ENCODE results near the gene TSPAN11.
"Not testable (repeated sequence)": the region's sequence is repeated elsewhere in the genome, so short reads cannot be mapped to it uniquely, and the experiment has no call there.

Gene TSPAN11

GRCh38 chr12:31021809-31022494, 95.4 kb downstream of the TSPAN11 start:
- TF ChIP-seq CTCF (IDR thresholded peaks at IDR 0.05; ENCODE audit: low read depth, low read length, missing control alignments), result no peak
- H3K4me3 ChIP-seq (replicated peaks; ENCODE audit: low read depth, low read length), result no peak overlapping the region
- DNase-seq (ENCODE audit: extremely low read depth, low read depth), result no peak

DNA sequence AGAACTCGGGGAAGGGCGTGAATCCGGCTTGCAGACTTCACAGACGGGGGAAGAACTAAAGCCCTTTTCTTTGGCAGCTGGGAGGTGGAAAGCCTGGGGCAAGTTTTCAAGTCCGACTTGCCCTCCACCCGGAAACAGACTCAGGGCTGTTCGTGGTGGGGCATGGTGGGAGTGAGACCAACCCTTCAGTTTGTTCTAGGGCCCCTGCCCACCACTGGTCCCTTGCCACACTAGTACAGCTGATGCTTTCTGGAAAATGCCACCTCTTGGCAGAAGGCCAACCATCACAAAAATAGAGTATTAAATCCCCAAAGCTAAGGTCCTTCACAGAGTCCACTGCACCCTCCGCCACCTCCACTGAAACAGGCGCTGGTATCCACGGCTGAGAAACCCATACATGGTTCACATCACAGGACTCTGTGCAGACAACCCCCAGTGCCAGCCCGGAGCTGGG, 96.8 kb downstream of the TSPAN11 start:
- no peak overlapping the region for H3K4me3 ChIP-seq (replicated peaks; ENCODE audit: low read depth, low read length)
- no peak for TF ChIP-seq CTCF (IDR thresholded peaks at IDR 0.05; ENCODE audit: low read depth, low read length, missing control alignments)
- DNase-seq (ENCODE audit: extremely low read depth, low read depth), result no peak

DNA sequence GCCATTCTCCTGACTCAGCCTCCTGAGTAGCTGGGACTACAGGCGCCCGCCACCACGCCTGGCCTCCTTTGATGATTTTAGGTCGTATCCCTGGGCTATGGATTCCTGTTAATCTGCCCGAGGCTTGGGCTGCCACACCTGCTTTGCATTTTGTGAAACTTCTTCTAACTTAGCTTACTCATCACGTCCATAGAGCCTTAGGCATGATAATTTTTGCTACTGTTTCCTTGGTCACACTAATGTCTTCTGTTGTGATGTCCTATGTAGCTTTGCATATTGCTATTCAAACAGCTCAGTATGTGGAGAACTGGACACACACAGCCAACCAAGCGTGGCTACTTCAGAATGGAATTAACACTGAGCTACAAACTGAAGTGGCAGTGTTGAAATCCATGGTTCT, 99.7 kb downstream of the TSPAN11 start:
- DNase-seq (ENCODE audit: extremely low read depth, low read depth), result no peak
- TF ChIP-seq CTCF (IDR thresholded peaks at IDR 0.05; ENCODE audit: low read depth, low read length, missing control alignments), result no peak
- H3K4me3 ChIP-seq (replicated peaks; ENCODE audit: low read depth, low read length), result no peak overlapping the region

DNA sequence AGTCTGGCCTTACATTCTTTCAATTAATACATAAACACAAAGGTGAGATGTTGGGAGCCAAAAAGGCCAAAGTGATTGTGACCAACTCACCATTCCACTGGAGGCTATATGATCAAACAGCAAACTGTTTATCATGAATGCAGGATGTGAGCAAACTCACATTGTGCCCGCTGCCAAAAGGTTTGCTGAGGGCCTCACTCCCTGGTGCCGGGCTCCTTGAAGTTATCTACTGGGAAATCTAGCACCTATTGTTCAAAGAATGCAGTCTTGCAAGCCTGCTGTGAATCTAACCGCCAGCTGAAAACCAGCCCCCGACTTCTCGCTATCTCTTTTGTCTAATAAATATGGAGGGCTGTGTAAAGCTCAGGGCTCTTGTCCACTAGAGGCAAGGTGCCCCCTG, 100.5 kb downstream of the TSPAN11 start:
- not testable (repeated sequence) for H3K4me3 ChIP-seq (replicated peaks; ENCODE audit: low read depth, low read length); DNase-seq (ENCODE audit: extremely low read depth, low read depth)

DNA sequence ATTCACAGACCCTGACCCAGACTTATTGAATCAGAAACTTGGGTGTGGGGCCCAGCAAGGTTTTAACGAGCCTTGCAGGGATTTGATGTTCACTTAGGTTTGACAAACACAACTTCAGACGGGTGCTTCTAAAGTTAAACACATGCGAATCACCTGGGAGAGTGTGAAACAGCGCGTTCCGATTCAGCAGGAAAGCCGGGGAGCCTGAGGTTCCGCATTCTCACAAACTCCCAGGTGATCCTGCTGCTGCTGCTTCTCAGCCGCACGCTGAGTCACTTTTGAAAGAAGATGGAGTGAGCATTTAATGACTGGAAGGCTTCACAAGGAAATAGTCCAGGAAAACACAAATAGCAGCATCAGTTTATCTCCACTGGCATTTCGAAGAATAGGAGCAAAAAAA, 102.9 kb downstream of the TSPAN11 start:
- no peak for TF ChIP-seq CTCF (IDR thresholded peaks at IDR 0.05; ENCODE audit: low read depth, low read length, missing control alignments)
- no peak for DNase-seq (ENCODE audit: extremely low read depth, low read depth)
- no peak overlapping the region for H3K4me3 ChIP-seq (replicated peaks; ENCODE audit: low read depth, low read length)

DNA sequence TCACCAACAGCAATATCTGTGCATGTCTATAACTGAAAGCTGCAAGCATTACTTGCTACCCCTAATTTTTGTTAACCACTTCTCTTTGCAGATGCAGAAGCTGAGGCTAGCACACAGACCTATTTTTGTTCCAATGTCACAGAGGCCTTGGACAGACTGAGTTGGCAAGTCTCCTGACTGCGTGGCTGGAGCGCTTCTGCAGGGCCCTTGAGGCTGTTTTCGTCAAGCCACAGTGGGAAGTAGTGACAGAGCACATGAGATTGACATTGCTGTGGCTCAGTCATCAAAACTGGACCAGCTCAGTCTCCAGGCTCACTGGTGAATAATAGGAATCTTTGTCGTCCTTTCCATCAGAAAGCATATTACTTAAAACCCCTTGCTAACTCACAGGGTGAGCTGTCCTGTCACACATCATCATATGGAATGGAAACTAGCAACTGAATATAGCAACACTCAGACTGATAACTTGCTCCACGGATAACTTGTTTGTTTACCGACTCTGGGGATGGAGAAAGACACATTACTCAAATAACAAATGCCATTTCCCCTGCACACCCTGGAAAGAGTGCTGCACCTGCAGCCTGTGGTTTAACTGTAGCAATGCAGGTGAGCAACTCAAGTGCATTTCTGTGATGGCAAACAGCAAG, 103.5 kb downstream of the TSPAN11 start:
- DNase-seq (ENCODE audit: extremely low read depth, low read depth), result no peak
- no peak for TF ChIP-seq CTCF (IDR thresholded peaks at IDR 0.05; ENCODE audit: low read depth, low read length, missing control alignments)
- H3K4me3 ChIP-seq (replicated peaks; ENCODE audit: low read depth, low read length), result no peak overlapping the region

DNA sequence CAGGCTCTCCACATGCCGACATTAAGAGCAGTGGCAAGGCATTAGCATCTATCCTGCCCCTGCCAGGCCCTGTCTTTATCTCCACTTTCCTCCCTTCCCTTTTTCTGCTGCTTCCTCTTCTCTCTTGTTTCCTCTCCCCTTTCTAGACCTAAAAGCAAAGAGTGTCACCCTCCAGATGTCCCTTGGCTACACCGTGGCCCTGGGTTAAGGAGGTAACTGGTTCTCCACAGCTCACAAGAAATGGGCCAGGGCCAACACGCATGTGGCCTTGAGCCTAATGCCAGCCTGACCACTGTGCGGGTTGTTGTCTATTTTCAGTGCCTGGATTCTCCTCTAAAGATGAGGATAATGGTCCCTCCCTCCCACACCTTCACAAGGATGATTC, 105.4 kb downstream of the TSPAN11 start:
- DNase-seq (ENCODE audit: extremely low read depth, low read depth), result no peak
- no peak overlapping the region for H3K4me3 ChIP-seq (replicated peaks; ENCODE audit: low read depth, low read length)
- no peak for TF ChIP-seq CTCF (IDR thresholded peaks at IDR 0.05; ENCODE audit: low read depth, low read length, missing control alignments)

All from HFF-Myc (cell line).